Kidney (tissue), 14 donors: ENCODE data around the gene ANP32D. TPM values are rescaled to one million over a fixed set of nuclear protein-coding genes. Genes with fewer than 3 reads are reported as not detected.
"Not testable (repeated sequence)": the region's sequence is repeated elsewhere in the genome, so short reads cannot be mapped to it uniquely, and the experiment has no call there.

Experiments
- DNase-seq, 5 donors: peaks; one replicate each; pipeline ENCODE4 v3.0.0-alpha.2; 2013 to 2020
- FAIRE-seq: peaks from 2 replicates; lab custom pipeline; 2012; peaks lifted over from hg19 to GRCh38; lab: Jason Lieb, UNC
- H3K27ac ChIP-seq, 2 donors: one replicate each; pipeline ENCODE4 v1.7.0; 2013; ENCODE audit warnings: low read depth in 2 of 2, low read length in 2 of 2, inconsistent platforms in 1 of 2
- H3K27me3 ChIP-seq: one replicate; pipeline ENCODE4 v1.7.1; 2013; ENCODE audit warnings: low read length, inconsistent platforms; ENCODE audit not compliant: control insufficient read depth, insufficient read depth
- H3K36me3 ChIP-seq, 3 donors: one replicate each; pipeline versions ENCODE4 v1.7.0 to v1.7.1; 2013; ENCODE audit warnings: low read length in 3 of 3, control low read depth in 1 of 3, inconsistent platforms in 1 of 3; ENCODE audit not compliant: insufficient read depth in 3 of 3, control insufficient read depth in 2 of 3
- H3K4me1 ChIP-seq, 3 donors: one replicate each; pipeline versions ENCODE4 v1.7.0 to v1.7.1; 2013; ENCODE audit warnings: low read length in 3 of 3, inconsistent platforms in 1 of 3, low read depth in 1 of 3; ENCODE audit not compliant: control insufficient read depth in 2 of 3, insufficient read depth in 2 of 3
- H3K4me3 ChIP-seq, 3 donors: one replicate each; pipeline versions ENCODE4 v1.7.0 to v1.8.1; 2013; ENCODE audit warnings: low read length in 3 of 3, control low read depth in 1 of 3, inconsistent platforms in 1 of 3
- H3K9ac ChIP-seq, 3 donors: one replicate each; pipeline versions ENCODE4 v1.7.0 to v1.7.1; 2013; ENCODE audit warnings: low read length in 3 of 3, control low read depth in 1 of 3, inconsistent platforms in 1 of 3
- H3K9me3 ChIP-seq, 3 donors: one replicate each; pipeline versions ENCODE4 v1.7.0 to v1.7.1; 2013; ENCODE audit warnings: low read length in 3 of 3, control low read depth in 1 of 3, inconsistent platforms in 1 of 3; ENCODE audit not compliant: control insufficient read depth in 2 of 3, insufficient read depth in 1 of 3
- CTCF ChIP-seq: IDR thresholded peaks from 3 replicates; pipeline ENCODE4 v1.5.1; 2012; ENCODE audit warnings: mild to moderate bottlenecking, moderate library complexity, borderline replicate concordance; ENCODE audit not compliant: insufficient read depth; ENCODE audit errors: extremely low read depth
- intact Hi-C: fragments of 100-400 bp; cut with DNase I; formaldehyde crosslinking; loops from one replicate; pipeline ENCODE4 v1.11.1; 2022
- polyA plus RNA-seq: library from polyadenylated mRNA; stranded (reverse); fragments of 350-450 nt; fragmentation: Illumina TruSeq; extraction: RNeasy Lipid Tissue Mini Kit (QIAGEN cat#74804); gene quantifications from one replicate; pipeline ENCODE4 v1.2.3, GENCODE V29; 2014; ENCODE audit warnings: low read depth, low replicate concordance; ENCODE audit not compliant: insufficient read depth
- total RNA-seq: library from RNA; stranded (reverse); fragmentation: NEBNext Ultra II Directional; extraction: Animal tissue kit (Norgen Biotek cat#: 25700); gene quantifications from one replicate; pipeline ENCODE4 v1.2.1, GENCODE V29; 2021
- donor health status: control.
- donor health status: control.
- donor health status: control.
- donor health status: control.
- donor health status: control.
- donor health status: DM: yes; HTN: yes; CAD: no.
- donor health status: Normal renal cell carcinoma (clear cell type).

Gene ANP32D
- total and polyA plus RNA-seq, 2 donors from 2014 or later: not detected

- Histone ChIP-seq H3K9me3 (no peaks in the 10 kb centered on the region), H3K27me3 (no peaks in the 10 kb centered on the region), H3K9ac (no peak overlapping the region), H3K27ac (no peak overlapping the region), H3K36me3 (no peaks in the 10 kb centered on the region), H3K4me1 (no peaks in the 10 kb centered on the region), H3K4me3 (no peak overlapping the region)
- DNase-seq (no peak), FAIRE-seq (no peak)
- no peak for TF ChIP-seq CTCF
- intact Hi-C loops: no loop called here
These were observed 24.6 kb upstream of the ANP32D start for GRCh38 chr12:48447755-48448154.

- no peaks in the 10 kb centered on the region for H3K27me3 ChIP-seq
- no peak overlapping the region for H3K27ac ChIP-seq
- intact Hi-C loops: no loop called here
- no peaks in the 10 kb centered on the region for H3K36me3 ChIP-seq
- H3K4me1 ChIP-seq: no peaks in the 10 kb centered on the region
- TF ChIP-seq CTCF: no peak
- no peaks in the 10 kb centered on the region for H3K9me3 ChIP-seq
- DNase-seq (no peak), FAIRE-seq (no peak)
- no peak overlapping the region for H3K4me3 ChIP-seq
- no peak overlapping the region for H3K9ac ChIP-seq
These were observed 21.0 kb upstream of the ANP32D start for GRCh38 chr12:48451372-48451771.

- H3K4me3 ChIP-seq, H3K9ac ChIP-seq, H3K36me3 ChIP-seq, H3K9me3 ChIP-seq, H3K27me3 ChIP-seq, DNase-seq, intact Hi-C loops, FAIRE-seq, H3K27ac ChIP-seq, H3K4me1 ChIP-seq: not testable (repeated sequence)
These were observed 19.4 kb upstream of the ANP32D start for GRCh38 chr12:48452961-48453360.

- Histone ChIP-seq H3K36me3 (no peaks in the 10 kb centered on the region), H3K9me3 (no peaks in the 10 kb centered on the region), H3K4me1 (no peaks in the 10 kb centered on the region), H3K4me3 (no peak overlapping the region), H3K9ac (no peak overlapping the region), H3K27ac (no peak overlapping the region), H3K27me3 (no peaks in the 10 kb centered on the region)
- intact Hi-C loops: no loop called here
- no peak for FAIRE-seq
- DNase-seq: peak in 1 of 5 donors; percentile 22
- peak; percentile 34 for TF ChIP-seq CTCF
These were observed 17.7 kb upstream of the ANP32D start for GRCh38 chr12:48454667-48455066.
